Central memory CD4-positive, alpha-beta T cell (primary cell): ENCODE measurements around the gene CYBA.

Experiments used
- DNase-seq: peaks from one replicate; pipeline ENCODE4 v3.0.0; 2022

The CYBA gene

DNA sequence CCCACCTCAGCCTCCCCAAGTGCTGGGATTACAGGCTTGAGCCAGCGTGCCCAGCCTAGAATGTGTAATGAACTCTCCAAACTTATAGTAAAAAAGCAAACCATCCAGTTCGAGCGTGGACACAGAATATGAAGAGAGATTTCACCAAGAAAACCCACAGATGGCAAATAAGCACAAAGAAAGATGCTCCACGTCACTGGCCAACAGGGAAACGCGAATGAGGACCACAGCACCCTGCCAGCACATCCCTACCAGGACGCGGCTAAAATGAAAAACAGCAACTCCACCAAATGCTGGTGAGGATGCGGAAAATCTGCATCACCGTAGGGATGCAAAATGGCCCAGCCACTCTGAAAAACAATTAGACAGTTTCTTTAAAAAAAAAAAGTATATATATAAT, 10.6 kb upstream of the CYBA start:
- no peak for DNase-seq

DNA sequence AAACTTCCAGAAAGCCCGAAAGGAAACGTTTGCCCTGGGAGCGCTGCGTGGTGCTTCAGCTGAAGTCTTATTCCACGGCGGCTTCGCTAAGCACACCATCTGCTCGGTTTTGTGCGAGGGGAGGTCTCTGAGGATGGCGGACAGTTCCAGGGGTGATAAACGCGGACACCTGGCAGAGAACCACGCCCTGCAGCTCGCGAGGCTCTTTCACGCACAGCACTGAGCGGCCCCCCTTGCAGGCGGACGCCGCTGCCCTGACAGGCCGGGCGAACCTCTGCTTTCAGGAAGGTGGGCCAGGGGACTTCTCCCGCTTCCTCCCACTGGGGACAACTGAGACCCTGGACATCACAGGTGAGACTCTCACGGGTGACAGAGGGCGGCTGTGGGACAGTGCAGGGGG, 8.3 kb upstream of the CYBA start:
- no peak for DNase-seq

DNA sequence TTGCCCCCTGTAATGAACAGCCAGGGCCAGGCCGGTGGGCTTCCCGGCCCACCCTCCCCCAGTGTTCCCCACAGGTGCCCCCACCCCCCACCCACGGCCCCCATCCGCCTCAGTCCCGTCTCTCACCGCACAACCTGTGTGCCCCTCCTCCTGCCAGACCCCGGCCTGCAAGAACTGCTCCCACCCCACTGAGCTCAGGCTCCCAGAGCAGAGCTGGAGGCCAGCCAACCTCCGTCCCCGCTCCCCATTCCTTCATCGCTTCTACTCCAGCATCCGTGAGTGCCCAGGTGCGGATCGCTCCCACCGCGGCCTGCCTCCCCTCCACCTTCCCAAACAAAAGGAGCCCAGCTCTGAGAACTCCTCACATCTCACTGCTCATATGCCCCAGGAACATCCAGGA, 7.9 kb upstream of the CYBA start:
- DNase-seq, result no peak

DNA sequence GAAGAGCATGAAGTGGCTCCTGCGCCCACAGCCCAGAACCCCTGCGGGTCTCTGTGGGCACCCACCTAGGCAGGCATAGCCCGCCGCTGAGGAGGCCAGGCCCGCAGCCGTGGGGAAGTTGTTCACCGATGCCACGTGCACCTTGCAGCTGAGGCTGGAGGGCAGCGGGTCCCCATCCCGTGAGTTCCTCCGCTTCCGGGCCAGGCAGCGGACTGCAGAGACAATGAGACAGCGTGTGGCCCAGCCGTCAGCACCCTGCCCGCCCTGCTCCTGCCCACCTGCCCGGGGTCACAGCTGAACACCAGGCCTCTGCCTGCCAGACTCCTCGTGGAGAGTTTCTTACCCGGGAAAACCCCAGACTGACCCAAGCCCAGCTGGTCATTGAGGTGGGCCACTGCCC, 6.5 kb upstream of the CYBA start:
- DNase-seq, result no peak

DNA sequence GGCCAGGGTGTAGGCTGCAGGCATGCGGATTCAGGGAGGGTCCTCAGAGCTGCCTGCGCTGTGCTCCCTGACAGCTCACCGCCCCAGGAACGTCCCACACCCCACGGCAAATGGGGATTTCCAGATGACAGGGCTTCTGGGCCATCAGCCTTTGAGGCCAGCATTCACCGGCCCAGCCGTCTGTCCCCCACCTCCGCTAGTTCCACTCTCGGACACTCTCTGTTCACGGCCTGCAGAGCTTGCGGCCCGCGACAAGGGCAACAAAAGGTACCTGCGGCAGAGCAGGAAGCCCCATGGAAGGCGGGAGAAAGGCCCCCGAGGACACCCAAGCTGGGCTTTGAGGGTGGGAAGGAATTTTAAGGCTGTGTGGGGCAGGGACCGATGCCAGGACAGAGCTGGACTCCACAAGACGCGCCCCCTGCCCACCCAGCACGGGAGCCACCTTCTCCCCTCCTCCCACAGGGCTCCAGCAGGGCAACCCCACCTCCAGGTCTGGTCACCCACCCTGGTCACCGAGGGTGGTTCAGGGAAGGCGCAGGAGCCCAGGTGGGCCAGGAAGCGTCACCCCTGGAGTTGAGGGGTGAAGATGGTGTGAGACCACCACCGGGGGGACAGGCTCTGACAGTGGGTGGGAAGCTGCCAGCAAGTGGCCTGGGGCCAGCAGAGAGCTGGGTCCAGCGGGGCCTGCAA, 5.6 kb upstream of the CYBA start:
- DNase-seq, result no peak

DNA sequence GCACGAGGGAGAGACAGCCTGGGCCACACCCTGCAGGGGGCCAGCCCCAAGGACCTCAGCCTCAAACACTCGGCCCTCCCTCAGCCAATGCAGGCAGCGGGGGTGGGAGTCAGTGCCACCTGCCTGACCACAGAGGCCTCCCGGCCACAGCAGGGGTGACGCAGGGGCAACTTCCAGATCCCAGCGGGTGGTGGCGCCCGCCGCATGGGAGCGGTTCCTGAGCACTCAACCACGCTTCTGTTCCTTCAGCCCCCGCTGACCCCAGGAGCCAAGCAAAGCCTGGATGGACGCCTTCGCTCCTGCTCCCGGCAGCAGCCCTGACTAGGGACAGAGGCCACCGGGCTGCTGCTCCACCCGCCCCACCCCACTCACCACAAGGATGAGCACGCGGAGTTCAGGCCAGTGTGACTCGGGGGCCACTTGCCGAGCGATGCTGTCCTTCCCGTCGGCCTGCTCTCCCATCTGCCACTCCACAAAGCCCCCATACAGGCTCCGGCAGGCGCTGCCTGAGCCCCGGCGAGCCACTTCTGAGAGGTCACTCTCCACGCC, 5.0 kb upstream of the CYBA start:
- DNase-seq, result no peak

DNA sequence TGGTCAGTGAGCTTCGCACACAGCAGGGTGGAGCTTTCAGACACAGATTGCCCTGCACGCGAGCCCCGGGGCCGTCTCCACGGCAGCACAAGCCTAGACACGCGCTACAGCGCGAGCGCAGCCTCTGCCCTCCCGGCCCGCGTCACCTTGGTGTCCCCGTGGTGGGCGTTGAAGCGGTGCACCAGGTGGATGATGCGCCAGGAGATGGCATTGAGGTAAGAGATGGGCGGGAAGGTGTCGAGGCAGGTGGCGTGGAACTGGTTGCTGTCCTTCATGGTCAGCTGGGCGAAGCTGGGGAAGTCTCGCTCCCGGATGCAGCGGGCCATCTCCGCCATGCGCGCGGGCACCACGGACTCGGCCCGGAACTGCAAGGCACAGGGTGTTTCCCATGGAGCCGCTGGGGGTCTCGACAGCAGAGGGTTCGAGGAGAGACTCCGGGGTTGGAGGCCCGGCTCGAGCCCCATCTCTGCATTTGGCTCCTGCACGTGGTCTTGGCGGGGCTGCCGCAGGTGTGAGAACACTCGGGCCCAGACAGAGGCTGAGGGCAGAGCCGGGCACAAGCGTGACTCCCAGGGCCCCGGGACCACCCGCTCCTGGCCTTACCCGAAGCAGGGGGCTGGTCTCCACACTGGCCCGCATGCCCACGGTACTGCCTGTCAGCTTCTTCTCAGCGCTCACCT, 4.3 kb upstream of the CYBA start:
- no peak for DNase-seq

DNA sequence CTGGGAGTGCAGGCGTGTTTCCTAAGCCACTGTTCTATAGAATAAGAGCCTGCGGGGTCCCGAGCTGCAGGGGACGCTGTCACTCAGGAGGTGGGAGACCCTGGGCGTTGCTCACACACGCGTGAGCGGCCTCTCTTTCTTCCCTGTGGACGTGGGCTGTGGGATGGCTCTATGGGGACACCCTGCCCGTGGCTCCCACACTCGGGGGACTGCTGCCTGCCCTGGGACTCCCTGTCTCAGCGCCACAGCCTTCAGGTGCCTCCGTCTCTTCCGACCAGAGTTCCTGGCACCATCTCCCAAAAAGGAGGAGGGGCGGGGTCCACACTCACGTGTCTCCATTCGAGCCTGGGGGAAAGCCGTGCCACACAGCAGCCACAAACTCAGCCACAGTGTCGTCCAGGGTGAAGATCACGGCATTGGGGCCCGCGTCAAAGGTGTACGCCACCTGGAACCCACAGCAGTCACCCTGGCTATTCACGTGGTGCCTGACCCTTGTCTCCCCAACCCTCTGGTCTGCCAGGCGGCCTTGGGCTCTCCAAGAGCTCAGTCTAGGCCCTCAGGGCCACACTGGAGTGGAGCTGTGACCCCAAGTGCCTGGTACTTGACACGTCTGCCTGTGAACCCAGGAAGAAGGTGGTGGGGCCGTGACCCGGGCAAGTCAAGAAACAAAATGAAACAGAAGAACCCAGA, 3.7 kb upstream of the CYBA start:
- DNase-seq, result no peak

DNA sequence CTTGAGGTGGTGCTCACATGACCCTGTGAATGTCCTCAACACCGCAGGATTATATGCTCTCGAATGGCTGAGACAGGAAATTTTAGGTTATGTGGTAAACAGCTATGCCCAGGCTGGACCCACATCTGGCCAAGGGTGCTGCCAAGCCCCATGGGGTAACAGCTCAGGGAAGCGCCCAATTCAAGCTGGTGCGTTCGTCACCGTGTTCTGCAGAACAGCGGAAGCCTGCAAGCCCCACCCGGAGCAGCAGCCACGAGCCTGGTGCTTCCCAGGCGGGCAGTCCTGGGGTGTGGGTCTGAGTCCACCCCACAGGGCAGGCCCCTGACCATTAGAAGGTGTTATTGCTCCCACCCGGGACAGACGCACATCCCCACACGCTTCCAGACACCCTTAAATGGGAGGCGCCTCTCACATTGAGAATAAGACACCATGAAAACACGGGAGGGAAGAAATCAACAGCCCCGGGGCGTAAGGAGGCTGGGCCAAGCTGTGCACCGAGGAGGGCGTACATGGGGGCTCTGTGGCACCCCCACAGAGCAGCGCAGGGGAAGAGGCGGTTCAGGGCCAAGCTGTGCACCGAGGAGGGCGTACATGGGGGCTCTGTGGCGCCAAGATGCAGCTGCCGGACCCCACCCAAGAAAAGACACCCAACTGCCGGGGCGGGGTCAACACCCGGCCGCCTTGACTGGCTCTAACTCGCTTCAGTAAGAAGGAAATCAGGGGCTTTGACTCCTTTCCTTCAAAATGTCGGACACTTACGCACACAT, 2.9 kb upstream of the CYBA start:
- DNase-seq, result no peak

DNA sequence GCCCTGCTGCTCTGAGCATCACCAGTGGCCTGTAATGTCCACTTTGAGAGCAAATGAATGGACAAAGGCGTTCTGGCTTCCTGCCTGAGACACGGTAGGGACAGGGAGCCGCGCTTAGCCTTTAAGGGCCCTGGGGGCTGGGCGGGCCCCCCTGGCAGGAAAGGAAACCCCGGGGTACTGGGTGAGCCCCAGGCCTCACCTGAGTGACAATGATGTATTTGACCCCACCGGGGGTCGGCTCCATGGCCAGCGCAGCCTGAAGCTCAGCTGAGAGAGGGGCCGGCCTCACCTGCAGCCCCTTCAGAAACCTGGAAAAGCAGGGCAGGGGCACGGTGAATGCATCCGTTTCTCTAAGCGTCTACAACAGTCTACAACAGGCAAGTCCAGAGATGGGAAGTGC, 2.2 kb upstream of the CYBA start:
- DNase-seq, result no peak

DNA sequence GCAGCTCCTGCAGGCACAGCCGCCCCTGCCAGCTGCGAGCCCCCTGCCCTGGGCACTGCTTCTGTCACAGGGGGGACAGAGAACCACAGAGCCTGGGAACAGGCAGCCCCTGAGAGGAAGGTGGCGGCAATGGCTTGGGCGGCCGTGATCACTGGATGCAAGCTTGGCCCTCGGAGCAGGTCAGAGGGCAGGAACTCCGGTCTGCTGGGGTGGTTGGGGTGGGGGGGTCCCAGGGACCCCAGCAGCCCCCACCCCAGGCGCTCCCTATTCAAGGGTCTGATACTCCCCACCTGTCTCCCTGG, 1.9 kb upstream of the CYBA start:
- DNase-seq, result no peak

DNA sequence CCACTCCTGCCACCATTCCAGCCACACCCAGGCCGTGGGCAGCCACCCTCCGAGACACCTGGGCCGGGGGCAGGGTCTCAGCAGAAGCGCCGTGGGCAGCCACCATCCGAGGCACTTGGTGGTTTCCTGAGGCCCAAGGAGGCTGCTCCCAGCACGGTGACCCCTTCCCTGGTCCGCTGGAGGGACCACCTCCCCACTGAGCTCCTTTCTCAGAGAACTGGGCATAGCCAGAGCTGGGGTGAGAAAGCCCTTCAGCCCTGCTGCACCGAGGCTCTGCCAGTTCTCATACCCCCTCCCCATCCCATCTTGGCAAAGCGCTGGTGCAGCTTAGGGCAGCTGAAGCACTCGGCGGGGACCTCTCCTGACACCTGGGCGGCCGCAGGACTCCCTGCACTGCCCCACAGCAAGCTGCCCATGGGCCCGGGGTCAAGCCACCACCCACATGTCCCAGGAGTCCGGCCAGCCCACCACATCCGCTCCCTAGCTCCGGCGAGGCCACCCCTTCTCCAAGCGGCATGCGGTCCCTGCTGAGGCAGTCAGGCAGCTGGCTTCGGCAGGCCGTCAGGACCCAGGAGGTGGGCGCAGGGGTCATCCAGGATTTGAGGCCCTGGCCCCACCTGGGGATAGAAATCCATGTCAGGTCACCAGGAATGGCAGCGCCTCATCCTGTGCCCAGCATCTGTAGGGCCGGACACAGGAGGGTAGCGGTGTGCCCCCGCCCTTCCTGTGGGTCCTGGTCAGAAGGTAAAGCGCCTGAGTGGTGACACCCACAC, 1.3 kb upstream of the CYBA start:
- DNase-seq, result no peak

DNA sequence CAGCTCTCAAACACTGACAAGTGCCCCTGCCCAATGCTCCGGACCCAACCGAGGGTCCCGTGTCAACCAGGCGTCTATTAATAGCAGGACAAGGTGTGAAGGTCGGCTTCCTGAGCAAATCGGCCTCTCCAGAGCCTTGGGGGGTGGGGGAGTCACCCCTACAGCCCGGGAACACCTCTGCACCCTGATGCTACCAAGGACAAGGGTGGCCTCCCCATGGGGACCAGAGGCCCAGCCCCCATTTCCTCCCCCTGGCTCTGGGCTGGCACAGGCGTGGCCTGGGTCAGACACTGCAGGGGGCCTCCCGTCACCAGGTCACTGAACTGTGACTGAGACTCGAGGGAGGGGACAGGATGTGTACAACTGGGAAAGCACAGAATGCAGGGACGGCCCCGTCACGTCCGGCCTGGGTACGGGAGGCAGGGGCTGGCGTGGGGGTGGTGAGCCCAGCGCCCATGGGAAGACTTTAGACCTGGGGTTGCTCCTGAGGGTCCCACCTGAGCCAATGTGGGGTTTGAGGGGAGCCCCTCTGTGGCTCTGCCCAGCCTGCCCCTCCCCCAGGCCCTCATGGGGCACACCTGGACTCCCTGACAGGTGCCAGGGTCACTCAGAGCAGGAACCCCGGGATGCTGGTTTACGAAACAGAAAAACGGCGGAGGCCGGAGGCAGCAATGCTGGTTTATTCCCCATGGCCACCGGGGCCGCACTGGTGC, 579 bp upstream of the CYBA start:
- peak; percentile 79 for DNase-seq

DNA sequence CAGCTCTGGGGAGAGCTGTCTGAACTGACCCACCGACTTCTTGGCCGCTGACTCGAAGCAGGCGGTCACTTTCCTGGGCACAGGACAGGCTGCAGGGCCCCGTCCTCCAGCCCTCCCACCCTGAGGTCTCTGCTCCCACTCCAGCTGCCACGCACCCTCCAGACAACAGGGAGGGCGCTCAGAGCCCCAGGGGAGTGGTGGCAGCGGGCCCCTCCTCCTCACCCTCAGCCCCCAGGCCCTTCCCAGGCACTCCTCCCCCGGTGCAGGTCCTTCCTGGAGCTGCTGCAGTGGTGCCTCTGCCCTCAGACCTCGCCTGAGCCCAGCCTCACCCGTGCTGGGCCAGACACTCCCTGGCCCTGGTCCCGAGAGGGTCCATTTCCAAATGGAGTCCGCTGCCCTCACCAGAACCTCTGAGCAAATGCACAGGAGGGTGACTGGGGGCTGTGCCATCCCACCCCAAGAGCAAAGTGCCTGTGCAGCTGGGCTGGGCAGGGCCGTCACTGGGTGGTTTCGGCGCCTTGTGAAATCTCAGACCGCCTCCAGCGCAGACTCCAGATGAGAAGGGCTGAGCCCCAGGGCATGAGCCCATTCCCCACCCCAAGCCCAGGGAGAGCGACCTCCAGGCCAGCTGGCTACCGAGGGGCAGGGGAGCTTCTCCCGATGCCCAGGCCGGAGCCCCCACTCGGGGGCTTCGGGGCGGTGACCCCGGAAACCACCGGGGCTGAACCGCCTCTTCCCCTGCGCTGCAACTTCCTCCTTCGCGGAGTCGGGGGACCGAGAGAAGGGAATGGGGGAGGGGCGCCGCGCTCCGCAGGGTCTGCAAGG, 717 bp downstream of the CYBA start:
- DNase-seq, result peak; percentile 37

DNA sequence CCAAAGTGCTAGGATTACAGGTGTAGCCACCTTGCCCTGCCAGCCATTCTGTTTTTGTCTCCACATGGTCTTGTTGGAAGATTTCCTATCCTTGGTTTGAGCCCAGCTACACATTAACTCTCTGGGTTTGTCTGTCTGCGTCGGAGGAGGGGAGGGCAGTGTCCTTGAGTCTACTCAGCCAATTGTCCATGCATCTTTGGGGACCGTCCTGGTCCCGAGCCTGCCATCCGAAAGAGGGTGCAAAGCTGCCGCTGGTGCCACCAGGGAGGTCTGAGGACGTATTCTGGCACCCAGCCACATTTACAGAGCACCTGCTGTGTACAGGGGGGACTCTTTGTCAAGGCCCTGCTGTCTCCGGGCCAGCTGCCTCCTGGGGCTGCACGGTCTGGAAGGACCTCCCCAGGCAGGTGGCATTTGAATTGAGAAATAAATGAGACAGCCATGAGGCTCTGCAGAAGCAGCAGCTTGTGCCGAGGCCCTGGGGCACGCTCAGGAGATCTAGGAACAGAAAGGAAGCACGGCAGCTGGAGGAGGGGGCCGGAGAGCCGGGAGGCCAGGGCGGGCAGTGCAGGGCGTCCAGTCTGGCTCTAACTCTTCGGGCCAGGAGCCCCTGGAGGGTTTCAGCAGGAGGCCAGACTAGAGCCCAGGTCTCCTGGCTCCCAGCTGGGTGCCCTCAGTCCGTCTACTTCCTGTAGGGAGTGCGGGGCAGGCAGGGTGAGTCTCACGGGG, 1.5 kb downstream of the CYBA start:
- DNase-seq, result no peak

DNA sequence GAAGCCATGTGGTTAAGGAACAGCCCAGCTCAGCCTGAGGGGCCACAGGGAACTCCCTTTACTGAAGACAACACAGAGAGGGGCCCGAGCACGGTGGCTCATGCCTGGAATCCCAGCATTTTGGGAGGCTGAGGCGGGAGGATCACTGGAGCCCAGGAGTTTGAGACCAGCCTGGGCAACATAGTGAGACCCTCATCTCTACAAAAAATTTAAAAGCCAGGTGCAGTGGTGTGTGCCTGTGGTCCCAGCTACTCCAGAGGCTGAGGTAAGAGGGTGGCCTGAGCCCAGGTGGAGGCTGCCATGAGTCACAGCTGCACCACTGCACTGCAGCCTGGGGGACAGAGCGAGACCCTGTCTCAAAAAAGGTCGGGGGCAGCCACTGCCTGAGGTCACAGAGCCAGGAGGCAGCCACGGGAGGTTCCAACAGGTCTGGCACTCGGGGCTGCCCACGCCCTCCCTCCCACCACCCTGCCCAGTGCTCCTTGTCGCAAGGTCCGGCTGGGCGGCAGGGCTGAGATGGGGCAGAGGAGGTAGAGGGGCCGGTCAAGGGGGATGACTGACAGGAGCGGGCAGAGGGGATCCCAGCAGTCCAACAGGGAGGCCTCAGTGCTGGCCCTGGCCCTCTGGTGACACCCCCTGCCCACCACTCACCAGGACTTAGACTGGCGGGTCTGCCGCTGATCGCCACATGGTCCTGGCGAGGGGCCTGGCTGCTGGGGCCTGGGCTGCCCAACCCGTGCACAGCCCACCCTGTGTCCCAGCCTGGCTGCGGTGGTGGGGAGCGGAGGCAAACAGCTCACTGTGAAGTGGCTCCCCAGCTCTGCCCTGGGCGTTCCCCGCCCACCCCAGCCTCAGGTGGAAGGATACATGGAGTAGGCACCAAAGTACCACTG, 3.4 kb downstream of the CYBA start:
- no peak for DNase-seq

DNA sequence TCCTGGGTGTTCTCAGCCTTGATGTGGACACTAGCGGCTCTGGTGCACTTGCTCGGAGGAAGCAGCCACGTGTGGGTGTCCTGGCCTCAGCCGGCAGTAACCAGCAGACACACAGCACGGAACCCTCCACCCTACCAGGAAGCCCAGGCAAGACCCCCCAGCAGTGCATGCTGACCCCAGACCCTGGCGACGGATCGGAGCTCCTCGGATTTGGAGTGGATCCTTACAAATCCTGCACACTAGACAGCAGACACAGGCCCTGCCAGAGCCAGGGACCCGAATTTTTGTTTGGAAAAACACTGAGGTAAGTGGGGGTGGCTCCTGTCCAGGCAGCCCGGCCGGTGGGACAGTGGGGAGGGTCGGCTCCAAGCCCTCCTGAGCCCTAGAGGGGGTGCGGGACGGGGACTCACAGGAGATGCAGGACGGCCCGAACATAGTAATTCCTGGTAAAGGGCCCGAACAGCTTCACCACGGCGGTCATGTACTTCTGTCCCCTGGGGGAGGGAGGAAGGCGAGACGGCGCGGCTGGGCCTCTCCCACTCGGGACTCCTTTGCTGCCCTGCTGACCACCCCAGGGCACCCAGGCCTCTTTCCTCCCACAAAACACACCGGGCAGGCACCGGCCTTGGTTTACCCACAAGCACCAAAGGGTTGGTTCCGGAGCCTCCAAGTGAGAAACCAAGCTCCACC, 4.4 kb downstream of the CYBA start:
- no peak for DNase-seq

DNA sequence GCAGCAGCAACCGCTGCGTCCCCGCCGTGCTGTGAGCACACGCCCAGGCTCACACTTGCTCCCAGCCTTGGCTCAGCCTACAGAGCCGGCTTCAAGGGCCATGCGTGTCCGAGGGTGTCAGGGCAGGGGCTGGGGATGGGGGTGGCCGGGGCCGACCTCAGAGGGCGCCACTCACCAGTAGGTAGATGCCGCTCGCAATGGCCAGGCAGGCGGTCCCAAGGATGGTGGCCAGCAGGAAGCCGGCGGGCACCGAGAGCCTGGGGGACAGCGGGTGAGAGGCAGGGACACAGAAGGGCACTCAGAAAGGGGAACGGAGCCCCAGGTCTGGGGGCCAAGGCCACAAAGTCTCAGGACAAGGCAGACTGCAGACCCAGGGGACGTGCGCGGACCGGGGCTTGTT, 4.9 kb downstream of the CYBA start:
- no peak for DNase-seq

DNA sequence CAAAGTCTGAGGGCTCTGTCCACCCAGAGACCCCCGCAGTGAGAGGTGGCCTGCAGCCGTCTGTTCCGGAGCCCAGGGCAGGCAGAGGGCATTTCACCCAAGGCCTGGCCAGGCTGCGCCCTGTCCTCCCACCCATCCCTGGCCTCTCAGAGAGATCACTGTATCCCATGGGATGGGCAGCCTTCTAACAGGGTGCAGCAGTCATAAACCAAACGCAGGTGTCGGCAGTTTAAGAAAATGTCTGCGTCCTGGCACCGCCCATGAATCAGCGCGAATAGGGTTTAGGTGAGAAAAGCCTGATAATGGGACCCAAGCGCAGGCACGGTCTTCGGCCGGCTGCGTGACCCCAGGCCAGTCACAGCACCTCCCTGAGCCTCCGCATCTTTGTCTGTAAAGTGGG, 5.4 kb downstream of the CYBA start:
- DNase-seq, result no peak
